Measurements from ENCODE around the gene CCDC158. TPM values are rescaled to one million over a fixed set of nuclear protein-coding genes. Genes with fewer than 3 reads are reported as not detected.
"Not testable (repeated sequence)": the region's sequence is repeated elsewhere in the genome, so short reads cannot be mapped to it uniquely, and the experiment has no call there.

Gene CCDC158
- total RNA-seq, 1 experiment from 2014 or later = not detected

DNA sequence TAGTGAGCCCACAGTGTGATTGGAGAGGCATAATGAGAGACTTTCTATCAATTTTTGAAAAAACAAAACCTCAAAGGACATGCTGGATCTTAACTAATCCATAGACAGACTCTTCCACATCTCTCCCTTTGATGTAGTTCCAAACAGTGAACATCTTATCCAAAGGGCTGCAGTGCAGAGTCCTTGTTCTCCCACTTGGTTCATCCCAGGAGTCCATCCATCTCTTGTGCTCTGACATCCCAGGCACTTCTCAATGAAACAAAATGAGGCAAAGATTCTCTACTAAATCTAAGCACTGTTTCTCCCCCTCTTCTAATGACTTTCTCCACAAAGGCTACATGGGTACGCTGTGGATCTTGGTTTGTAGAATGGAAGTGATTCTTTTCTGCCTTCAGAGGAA is 22.4 kb upstream of the CCDC158 start:
- no peak for DNase-seq
- Histone ChIP-seq H3K36me3 (replicated peaks; ENCODE audit: control insufficient read depth, insufficient read depth, low read length) (no peaks in the 10 kb centered on the region), H3K27me3 (ENCODE audit: control insufficient read depth, insufficient read depth, low read length) (no peaks in the 10 kb centered on the region), H3K4me3 (ENCODE audit: insufficient read depth, low read depth, low read length) (no peak overlapping the region)

DNA sequence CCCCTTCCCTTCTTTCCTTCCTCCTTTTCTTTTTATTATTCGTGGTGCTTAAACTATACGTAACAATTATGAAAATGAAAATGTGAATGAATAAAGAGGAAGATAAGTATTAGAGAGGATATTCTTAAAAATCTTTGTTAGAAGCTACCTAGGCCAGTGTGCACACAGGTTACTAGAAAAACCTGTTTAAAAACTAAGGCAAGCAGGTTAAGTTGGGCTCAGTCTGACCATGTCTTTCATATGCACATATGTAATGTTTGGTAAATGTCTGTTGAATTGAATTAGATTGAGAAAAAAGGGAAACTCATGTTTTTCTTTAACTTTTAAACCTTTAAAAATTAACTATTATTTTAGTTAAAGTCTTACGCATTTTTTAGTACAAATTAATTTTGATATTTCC is 21.9 kb upstream of the CCDC158 start:
- H3K4me3 ChIP-seq (ENCODE audit: insufficient read depth, low read depth, low read length) = no peak overlapping the region
- no peaks in the 10 kb centered on the region for H3K27me3 ChIP-seq (ENCODE audit: control insufficient read depth, insufficient read depth, low read length)
- H3K36me3 ChIP-seq (replicated peaks; ENCODE audit: control insufficient read depth, insufficient read depth, low read length) = no peaks in the 10 kb centered on the region
- DNase-seq = no peak

DNA sequence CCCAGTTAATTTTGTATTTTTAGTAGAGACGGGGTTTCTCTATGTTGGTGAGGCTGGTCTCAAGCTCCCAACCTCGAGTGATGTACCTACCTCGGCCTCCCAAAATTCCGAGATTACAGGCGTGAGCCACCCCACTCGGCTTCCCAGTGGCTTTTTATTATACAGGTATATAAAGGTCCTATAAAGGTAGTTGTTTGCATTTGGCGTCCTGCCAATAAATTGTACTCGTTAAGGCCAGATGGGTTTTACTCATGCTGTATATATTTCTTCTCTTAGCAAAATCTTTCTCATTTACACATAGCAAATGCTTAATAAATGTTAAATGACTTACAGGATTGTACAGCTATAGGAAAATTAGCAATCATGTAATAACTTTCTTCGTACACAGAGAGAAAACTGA is 20.9 kb upstream of the CCDC158 start:
- DNase-seq = no peak
- no peaks in the 10 kb centered on the region for H3K27me3 ChIP-seq (ENCODE audit: control insufficient read depth, insufficient read depth, low read length)
- no peak overlapping the region for H3K4me3 ChIP-seq (ENCODE audit: insufficient read depth, low read depth, low read length)
- H3K36me3 ChIP-seq (replicated peaks; ENCODE audit: control insufficient read depth, insufficient read depth, low read length) = no peaks in the 10 kb centered on the region

DNA sequence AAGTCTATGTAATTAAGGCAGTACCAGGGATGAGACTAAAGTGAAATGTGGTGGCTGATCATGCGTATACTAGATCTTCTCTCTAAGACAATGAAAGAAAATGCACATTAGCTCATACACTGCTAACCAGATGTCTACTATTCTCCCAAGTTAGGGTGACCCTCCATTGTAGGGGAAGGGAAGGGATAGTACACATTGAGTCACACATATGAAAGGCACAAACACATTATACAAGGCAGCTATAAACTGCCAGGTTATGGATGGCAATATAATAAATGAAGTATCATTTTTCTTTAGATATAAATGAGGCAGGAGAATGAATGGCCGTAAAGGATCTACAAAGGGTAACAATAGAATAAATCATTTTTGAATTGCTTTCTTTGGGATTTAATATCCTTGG is 18.6 kb upstream of the CCDC158 start:
- H3K27me3 ChIP-seq (ENCODE audit: control insufficient read depth, insufficient read depth, low read length) = no peaks in the 10 kb centered on the region
- no peak overlapping the region for H3K4me3 ChIP-seq (ENCODE audit: insufficient read depth, low read depth, low read length)
- no peaks in the 10 kb centered on the region for H3K36me3 ChIP-seq (replicated peaks; ENCODE audit: control insufficient read depth, insufficient read depth, low read length)
- DNase-seq = no peak

DNA sequence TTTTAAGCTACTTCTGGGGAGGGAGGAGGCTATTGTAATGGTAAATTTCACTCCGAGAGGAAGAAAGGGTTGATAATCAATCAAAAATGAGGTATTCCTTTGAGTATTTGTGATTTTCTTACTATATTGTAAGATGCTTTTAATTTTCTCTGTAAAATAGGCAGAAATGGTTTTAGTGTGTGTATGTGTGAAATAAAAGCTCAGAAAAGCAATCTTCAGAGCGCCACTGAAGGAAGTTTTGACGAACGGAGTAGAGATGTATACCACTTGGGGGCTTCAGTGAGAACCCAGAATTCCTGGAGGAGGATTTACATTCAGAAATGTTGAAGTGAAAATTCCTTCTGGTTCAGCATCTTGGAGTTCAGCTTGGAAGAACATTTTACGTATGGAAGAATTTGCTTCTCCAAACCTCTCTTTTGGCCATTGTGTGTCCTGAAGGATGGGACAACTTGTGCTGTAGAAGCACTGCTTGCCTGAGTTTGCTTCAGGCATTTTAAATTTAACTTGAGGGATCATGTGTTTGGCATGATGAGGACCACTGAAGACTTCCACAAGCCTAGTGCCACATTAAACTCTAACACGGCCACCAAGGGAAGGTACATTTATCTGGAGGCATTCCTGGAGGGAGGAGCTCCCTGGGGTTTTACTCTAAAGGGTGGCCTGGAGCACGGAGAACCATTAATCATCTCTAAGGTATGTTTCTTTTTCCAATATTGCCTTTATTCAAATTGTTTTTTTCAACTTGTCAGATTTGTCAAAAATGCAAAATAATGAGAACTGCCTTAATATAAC is 14.8 kb upstream of the CCDC158 start:
- Histone ChIP-seq H3K27me3 (ENCODE audit: control insufficient read depth, insufficient read depth, low read length) (no peaks in the 10 kb centered on the region), H3K4me3 (ENCODE audit: insufficient read depth, low read depth, low read length) (peak overlapping the region; percentile 18), H3K36me3 (replicated peaks; ENCODE audit: control insufficient read depth, insufficient read depth, low read length) (no peaks in the 10 kb centered on the region)
- DNase-seq = no peak

DNA sequence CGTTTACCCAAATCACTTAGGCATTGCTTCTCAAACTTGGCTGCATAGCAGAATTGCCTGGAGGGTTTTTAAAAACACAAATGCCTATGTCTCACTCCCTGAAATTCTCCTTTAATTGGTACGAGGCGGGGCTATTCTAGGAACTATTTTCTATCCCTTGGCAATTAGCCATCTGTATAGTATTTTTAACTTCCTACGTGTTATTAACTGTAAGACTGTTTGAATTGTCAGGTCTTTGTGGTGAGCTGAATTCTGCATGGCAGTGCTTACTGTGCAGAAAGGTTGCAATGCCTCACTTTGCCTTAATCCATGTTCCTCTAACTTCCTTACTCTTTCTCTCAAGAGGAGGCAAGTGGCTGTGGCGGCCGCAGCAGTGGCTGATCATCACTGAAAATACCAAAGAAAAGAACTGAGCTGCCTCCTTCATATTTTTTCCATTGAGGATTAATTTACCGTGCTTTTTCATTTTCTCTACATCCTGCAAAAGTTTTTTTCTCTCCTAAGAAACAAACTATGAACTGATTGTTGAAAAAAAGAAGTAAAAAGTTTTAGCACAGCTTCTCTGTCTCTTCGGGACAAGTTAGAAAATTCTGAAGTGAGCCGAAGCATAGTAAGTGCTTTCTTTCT is 14.1 kb upstream of the CCDC158 start, which contains the start of gene SHROOM3:
Gene SHROOM3, plus strand, starts transcription at position 329 of the 627 bp plus-strand sequence. CDS start 824 bp downstream, outside the sequence.
- Histone ChIP-seq H3K36me3 (replicated peaks; ENCODE audit: control insufficient read depth, insufficient read depth, low read length) (no peaks in the 10 kb centered on the region), H3K4me3 (ENCODE audit: insufficient read depth, low read depth, low read length) (peak within 1 kb of the TSS; percentile 18), H3K27me3 (ENCODE audit: control insufficient read depth, insufficient read depth, low read length) (no peaks in the 10 kb centered on the region)
- no peak for DNase-seq

DNA sequence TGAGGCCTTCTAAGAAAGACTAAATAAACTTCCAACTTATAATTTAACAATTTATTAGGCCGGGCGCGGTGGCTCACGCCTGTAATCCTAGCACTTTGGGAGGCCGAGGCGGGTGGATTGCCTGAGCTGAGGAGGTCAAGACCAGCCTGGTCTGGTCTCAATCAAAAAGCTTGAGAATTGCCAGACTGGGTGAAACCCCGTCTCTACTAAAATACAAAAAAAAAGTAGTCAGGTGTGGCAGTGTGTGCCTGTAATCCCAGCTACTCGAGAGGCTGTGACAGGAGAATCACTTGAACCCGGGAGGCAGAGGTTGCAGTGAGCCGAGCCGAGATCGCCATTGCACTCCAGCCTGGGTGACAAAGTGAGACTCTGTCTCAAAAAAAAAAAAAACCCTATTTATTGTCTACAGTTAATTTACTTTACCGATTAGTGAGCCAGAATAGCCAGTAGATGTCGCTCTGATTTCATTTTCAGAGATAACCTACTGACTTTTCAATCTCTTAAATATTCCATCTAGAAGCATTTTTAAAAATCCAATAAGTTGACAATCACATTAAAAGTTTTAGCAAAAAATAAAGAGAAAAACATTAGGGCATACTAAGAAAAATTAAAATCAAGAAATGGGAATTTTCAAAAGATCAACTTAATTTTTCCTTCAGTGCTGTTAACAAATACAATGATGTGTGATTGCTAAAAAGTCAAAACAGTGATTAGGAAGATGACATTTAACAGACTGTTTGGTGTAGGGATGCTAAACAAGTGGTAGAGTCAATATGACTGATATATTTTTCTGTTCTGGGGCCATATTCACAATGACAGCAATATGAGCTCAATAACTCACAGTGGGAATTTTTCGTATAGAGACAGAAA is 9.8 kb upstream of the CCDC158 start:
- Histone ChIP-seq H3K27me3 (ENCODE audit: control insufficient read depth, insufficient read depth, low read length) (no peaks in the 10 kb centered on the region), H3K4me3 (ENCODE audit: insufficient read depth, low read depth, low read length) (no peak overlapping the region), H3K36me3 (replicated peaks; ENCODE audit: control insufficient read depth, insufficient read depth, low read length) (no peaks in the 10 kb centered on the region)
- DNase-seq = peak; percentile 32

DNA sequence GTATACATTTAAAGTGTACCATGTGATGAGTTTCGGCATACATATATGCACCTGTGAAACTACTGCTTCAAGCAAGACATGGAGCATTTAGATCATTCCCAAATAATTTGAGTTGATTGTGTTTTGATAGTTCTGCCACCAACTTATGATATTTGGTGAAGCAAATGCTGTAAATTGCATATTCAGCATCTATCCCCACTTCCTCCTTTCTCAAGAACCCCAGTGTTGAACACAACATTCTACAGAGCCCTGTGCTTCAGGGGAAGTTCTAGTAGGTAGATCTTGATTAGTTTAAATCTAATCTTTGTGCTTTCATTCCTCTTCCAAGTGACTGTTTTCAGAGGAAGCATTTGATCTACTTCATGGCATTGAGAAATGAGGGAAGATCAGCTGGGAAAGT is 8.7 kb upstream of the CCDC158 start:
- H3K27me3 ChIP-seq (ENCODE audit: control insufficient read depth, insufficient read depth, low read length) = no peaks in the 10 kb centered on the region
- H3K4me3 ChIP-seq (ENCODE audit: insufficient read depth, low read depth, low read length) = no peak overlapping the region
- no peak for DNase-seq
- no peaks in the 10 kb centered on the region for H3K36me3 ChIP-seq (replicated peaks; ENCODE audit: control insufficient read depth, insufficient read depth, low read length)

DNA sequence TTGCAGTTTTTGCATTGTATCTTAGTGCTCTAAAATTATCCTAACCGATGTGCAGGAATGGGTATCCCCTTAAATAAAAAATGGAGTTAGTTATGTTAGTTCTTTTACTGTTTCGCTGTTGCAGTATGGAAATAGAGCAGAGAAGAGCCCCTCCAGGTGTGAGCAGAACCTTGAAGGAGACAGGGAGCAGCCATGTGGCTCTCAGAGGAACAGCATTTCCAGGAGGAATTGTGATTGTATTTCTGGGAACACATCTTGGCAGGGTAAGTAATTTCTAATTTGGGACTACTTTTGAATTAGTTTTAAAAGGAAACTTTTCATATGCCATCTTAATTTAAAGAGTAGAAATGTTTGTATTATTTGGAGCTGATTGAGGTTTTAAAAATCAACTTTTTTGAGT is 5.3 kb upstream of the CCDC158 start:
- DNase-seq = peak; percentile 49
- Histone ChIP-seq H3K36me3 (replicated peaks; ENCODE audit: control insufficient read depth, insufficient read depth, low read length) (no peaks in the 10 kb centered on the region), H3K4me3 (ENCODE audit: insufficient read depth, low read depth, low read length) (no peak overlapping the region), H3K27me3 (ENCODE audit: control insufficient read depth, insufficient read depth, low read length) (no peaks in the 10 kb centered on the region)

DNA sequence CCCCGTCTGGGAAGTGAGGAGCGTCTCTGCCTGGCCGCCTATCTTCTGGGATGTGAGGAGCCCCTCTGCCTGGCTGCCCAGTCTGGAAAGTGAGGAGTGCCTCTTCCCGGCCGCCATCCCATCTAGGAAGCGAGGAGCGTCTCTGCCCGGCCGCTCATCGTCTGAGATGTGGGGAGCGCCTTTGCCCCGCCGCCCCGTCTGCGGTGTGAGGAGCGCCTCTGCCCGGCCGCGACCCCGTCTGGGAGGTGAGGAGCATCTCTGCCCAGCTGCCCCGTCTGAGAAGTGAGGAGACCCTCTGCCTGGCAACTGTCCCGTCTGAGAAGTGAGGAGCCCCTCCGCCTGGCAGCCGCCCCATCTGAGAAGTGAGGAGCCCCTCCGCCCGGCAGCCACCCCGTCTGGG is 2.2 kb upstream of the CCDC158 start:
- not testable (repeated sequence) for H3K27me3 ChIP-seq (ENCODE audit: control insufficient read depth, insufficient read depth, low read length); DNase-seq; H3K36me3 ChIP-seq (replicated peaks; ENCODE audit: control insufficient read depth, insufficient read depth, low read length); H3K4me3 ChIP-seq (ENCODE audit: insufficient read depth, low read depth, low read length)

DNA sequence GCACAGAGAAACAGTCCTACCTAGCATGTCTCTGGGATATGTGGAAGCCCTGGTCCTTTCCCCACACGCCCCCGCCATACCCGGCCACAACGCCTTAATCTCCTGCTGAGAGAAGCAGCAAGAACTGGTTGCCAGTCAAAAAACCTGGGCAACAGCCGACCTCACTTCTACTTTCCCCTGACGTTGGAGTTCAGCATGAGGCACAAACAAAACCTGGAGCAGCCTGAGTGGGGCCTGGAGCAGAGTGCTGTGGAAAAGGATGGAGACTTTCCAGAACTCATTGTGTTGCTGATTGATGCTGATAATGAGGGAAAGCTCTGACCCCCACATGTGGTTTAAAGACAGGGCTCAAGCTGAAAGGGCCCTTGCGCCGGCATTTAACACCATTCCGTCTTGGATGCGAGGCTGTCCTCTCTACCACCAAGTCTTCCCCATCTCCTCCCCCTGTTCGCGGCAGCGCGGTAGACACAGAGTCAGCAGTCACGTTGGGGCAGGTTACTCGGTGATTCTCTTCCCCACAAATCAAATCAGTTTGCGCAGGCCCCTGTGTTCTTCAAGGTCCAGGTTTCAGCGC is 666 bp downstream of the CCDC158 start:
- no peak overlapping the region for H3K4me3 ChIP-seq (ENCODE audit: insufficient read depth, low read depth, low read length)
- no peaks in the 10 kb centered on the region for H3K36me3 ChIP-seq (replicated peaks; ENCODE audit: control insufficient read depth, insufficient read depth, low read length)
- DNase-seq = no peak
- H3K27me3 ChIP-seq (ENCODE audit: control insufficient read depth, insufficient read depth, low read length) = no peaks in the 10 kb centered on the region

DNA sequence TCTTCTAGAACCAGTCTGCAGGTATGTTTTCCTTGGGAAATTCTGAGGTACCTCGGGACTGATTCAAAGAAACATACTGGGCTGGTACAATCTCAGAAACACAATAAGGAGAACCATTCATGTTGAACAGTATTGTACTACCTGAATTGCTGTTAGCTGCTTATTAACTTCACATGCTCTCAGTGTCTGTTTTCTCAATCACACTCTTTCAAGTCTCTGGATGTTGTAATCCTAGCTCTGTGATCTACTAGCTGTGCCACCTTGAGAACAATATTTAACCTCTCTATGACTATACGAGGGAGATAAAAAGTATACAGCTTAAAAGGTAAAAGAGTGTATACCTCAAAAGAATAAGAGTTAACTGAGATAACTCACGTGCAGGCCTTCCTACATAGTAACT is 10.3 kb downstream of the CCDC158 start:
- no peak for DNase-seq
- Histone ChIP-seq H3K36me3 (replicated peaks; ENCODE audit: control insufficient read depth, insufficient read depth, low read length) (no peaks in the 10 kb centered on the region), H3K4me3 (ENCODE audit: insufficient read depth, low read depth, low read length) (no peak overlapping the region), H3K27me3 (ENCODE audit: control insufficient read depth, insufficient read depth, low read length) (no peaks in the 10 kb centered on the region)

DNA sequence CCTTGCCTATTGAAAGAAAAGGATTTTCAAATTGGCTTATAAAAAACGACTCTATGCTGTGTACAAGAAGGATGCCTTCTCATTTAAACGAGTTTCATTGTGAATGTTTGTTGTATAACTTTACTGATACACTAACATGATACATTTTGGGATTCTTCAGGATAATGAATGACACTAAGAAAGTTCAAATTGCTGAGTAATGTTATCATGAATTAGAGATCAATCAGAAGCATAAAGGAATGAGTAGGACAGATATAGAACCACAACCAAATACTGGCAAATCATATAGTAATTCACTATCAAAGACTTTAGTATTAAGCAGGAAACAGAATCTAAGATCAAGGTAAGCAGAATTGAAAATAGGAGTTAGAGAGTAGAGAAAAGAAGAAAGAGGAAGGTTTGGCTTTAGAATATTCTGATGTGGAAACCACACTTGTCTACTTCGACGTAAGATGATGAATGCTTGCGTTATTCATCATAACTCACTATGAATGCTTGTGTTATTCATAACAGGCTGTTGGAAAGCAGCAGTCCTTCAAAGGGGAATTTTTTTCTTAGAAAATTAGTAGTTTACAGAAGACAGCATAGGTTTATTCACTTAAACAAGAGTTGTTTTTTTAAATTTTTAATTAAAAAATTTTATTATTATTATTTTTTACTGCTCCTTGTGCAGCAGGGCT is 13.4 kb downstream of the CCDC158 start:
- Histone ChIP-seq H3K36me3 (replicated peaks; ENCODE audit: control insufficient read depth, insufficient read depth, low read length) (no peaks in the 10 kb centered on the region), H3K27me3 (ENCODE audit: control insufficient read depth, insufficient read depth, low read length) (no peaks in the 10 kb centered on the region), H3K4me3 (ENCODE audit: insufficient read depth, low read depth, low read length) (no peak overlapping the region)
- DNase-seq = no peak

DNA sequence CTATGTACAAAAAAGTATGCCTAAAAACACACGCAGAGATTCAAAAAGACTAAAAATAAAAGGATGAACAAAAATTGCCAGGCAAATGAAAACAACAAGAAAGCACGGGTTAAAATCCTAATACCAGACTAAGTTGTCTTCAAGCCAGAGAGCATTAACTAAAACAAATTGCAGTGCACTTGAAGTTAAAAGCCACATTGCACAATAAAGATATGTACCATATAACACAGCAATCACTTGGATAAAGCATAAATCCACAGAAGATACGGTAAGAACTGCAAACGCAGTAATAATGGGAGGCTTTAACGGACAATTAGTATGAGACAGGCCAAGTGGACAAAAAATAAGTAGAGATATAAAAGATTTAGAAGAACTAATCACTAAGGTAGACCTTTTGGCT is 14.9 kb downstream of the CCDC158 start:
- H3K36me3 ChIP-seq (replicated peaks; ENCODE audit: control insufficient read depth, insufficient read depth, low read length) = no peaks in the 10 kb centered on the region
- no peak for DNase-seq
- no peaks in the 10 kb centered on the region for H3K27me3 ChIP-seq (ENCODE audit: control insufficient read depth, insufficient read depth, low read length)

More for the DNA sequence above, 14.9 kb downstream of the CCDC158 start:
- no peak overlapping the region for H3K4me3 ChIP-seq (ENCODE audit: insufficient read depth, low read depth, low read length)
